NCI-H2227 treated with DMSO at 0.1 percent for 48 hours (cell line): Measurements from ENCODE around the gene PAK6.
A peak's percentile ranks its signal among the peaks of the same experiment; 100 is the strongest.

Source experiments
- DNase-seq: peaks from one replicate; lab custom pipeline; 2025; lab: John Stamatoyannopoulos, UW

PAK6 gene

GRCh38 chr15:40238532-40239403 lies at the start of gene PAK6:
Gene PAK6 (plus strand): TSS chr15:40239063. CDS start chr15:40264786, 25,723 bp downstream.
- DNase-seq, result peak; percentile 15

GRCh38 chr15:40190591-40190990 lies 48.3 kb upstream of the PAK6 start:
- DNase-seq, result no peak

DNA sequence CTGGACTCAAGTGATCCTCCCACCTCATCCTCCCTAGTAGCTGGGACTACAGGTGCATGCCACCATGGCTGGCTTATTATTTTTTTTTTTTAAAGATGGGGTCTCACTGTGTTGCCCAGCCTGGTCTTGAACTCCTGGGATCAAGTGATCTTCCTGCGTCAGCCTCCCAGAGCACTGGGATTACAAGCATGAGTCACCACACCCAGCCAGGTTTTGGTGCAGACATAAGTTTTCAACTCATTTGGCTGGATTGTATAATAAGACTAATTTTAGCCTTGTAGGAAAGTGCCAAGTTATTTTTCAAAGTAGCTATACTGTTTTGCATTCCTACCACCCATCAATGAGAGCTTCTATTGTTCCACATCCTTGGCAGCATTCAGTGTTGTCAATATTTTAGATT lies 45.9 kb upstream of the PAK6 start:
- no peak for DNase-seq

- DNase-seq, result no peak
Observed at GRCh38 chr15:40197434-40197833, 41.4 kb upstream of the PAK6 start.

DNA sequence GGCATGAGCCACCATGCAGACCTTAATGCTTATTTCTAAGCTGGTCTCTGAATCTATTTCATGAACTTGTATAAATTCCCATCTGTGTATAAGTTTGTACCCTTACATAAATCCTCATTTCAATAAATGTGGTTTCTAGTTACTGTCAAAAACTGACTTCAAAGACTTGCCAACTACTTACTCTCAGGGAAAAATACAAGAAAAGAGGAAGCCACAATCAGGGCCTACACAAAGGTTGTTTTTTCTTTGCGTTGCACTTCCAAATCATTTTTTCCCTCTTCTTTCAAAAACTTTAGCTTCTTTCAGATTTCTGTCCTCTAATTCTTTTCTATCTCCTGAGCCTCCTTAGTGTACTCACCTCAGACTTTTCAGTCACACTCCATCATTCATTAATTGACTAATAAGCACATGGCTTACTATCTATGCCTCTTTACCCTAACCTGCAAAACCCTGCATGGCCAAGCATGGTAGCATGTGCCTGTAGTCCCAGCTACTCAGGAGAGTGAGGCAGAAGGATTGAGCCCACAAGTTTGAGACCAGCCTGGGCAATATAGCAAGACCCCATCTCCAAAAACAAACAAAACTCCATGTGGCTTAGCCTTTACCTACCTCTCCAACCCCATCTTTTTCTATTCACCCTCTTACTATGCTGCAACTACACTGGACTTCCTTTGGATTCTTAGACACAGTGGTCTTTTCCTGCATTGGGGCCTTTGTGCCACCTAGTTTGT lies 40.3 kb upstream of the PAK6 start:
- no peak for DNase-seq

DNA sequence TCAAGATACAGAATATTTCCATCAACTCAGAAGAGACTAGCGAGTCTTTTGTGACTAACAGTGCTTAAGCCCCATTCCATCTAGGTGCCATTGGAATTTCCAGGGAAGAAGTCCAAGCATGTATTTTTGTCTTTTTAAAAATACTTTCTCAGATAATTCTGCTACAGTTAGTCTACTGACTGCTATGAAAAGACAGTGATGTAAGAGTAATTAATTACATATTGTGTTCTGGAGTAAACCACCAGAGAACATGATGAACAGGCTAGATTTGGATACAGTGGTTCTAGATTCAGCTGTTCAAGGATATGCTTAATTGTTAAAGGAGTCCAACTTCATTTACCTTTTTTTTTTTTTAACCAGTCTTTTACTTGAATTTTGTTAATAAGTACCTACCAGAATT lies 34.8 kb upstream of the PAK6 start:
- DNase-seq, result no peak

DNA sequence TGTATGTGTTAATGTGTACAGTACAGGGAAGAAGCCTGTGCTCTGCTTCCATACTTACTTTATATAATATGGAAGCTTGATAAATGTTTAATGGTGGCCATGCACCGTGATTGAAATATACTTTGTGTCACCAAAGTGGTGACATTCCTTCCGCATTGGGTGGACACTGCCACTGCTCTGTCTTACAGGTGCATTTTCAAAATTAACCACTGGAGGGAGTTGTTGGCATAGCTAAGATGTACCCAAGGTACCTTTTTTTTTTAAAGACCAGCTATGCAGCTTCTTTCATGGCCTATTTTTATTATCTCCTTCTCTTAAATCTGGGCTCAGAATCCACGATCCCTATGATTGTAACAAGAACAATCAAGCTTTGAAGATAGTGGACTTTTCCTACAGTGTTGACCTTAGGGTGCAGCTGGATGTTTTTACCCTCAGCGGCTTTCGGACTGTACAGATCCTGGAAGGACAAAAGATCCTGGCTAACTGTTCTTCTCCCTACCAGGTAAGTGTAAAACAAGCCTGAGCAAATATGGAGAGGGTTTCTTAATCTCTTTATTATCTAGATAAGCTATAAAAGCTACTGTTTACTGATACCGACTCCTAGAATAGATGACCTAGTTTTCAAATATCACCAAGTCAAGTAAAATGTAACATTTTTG lies 21.6 kb upstream of the PAK6 start:
- DNase-seq, result peak; percentile 52

DNA sequence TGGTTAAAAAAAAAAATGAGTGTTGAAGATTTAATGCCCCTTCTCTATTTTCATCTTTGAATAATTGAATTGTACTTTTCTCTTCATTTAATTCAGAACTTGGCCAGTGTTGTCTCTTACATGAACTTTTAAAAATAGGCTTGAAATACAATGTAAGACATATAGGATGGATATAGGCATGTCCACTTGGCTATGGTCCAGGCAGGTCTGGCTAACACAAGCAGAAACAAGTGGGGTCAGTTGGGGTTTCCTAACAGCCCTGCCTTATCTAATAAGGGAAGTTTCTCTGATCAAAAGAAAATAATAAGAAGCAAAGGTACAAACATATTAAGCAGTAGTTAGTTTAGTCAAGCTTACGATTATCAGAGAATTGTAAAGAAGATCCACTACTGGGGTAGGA lies 19.1 kb upstream of the PAK6 start:
- DNase-seq, result no peak

GRCh38 chr15:40222131-40222530 lies 16.7 kb upstream of the PAK6 start:
- DNase-seq, result no peak

GRCh38 chr15:40226736-40227135 lies 12.1 kb upstream of the PAK6 start:
- no peak for DNase-seq

DNA sequence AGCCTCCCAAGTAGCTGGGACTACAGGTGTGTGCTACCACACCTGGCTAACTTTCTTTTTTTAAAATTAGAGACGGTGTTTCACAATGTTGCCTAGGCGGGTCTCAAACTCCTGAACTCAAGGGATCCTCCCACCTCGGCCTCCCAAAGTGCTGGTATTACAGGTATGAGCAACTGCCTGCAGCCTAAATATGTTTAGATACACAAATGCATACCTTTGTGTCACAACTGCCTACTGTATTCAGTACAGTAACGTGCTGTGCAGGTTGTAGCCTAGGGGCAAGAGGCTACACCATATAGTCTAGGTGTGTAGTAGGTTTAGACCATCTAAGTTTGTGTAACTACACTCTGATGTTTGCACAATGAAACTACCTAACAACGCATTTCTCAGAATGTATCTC lies 9.5 kb upstream of the PAK6 start:
- DNase-seq, result no peak

- DNase-seq, result no peak
Observed at GRCh38 chr15:40229956-40230355, 8.9 kb upstream of the PAK6 start.

DNA sequence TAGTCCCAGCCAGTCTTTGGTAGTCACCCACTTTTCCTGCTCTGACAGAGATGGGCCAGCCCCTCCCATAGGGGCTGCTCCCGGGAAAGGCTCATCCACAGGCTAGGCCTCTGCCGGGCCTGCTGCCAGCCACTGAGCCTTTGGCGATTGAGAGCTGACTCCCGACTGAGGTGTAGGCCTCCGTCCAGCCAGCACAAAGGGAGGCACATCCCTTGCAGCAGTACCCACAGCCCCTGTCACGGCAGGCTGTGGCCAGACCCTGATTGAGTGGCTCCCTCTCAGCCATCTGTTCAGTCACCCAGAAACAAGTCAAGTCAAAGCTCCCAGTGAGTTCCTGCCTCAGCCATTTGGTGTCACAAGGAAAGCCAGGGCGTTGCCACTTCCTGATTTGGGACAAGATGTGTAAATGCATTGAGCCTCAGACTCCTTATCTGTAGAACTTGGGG lies 6.2 kb upstream of the PAK6 start:
- no peak for DNase-seq

DNA sequence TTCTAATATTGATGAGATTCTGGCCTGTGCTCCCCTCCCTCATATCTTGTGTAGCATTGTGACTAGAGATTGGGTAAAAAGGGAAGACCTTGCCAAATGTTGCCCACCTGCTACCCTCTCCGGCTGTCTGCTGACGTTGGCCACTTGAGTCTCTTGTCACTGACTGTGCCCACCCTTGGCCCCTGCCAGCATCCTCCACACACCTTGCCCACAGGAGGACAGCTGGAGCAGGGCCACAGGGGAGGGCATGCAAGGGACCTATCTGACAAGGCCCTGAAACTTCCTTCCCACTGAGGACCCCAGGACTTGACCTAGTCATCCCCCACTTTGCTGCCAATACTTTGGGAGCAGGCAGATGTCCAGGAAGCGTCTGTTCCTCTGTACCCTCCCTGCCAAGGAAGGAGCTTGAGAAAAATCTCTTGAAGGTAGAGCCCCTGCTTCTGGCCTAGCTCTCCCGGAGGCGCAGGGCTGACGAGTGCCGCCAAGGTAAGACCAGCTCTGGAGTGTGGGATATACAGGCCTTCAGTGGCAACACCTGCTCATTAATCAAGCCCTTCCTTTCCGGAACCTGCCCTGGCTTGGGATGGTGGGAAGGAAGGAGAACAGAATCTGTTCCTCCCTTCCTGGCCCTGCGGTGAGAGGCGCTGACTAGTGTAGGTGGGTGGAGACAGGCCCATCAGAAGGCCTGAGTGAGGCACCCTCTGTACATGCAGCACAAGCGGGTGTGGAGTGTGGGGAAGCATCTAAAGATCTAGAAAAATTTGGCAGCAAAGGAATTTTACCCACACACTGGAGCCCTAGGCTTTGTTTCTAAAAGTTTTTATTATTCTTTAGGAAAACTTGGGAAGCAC lies 4.9 kb upstream of the PAK6 start:
- DNase-seq, result no peak

- DNase-seq, result no peak
Observed at GRCh38 chr15:40234783-40235182, 4.1 kb upstream of the PAK6 start.

DNA sequence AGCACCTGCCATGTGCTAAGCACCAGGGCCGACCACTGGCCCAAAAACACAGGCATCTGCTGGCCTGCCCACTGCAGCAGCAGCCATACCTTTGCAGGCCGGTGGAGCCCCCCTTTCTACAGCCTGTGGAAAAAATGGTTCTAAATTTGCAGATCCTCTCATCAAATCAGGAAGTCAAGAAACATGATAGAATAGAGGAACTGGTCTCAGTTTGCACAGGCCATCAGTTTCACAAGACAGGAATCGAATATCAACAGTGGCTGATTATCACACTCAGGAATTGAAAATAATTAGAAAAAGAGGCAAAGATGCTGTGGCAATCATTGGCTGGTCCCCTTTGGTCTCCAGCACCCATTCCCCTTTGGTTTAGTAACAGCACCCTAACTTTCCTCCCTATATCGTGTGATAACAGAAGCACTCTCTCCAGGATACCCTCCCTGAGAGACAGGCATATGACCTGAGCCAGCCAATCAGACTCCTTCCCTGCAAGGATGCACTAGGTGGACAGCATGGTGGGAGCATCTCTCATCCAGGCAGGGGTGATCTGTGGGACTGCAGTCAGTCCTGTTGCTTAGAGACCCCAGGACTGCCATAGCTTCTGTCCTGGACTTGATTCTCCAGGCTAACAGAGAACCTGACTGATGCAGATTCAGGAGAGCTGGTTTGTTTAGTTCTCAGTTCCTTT lies 3.5 kb upstream of the PAK6 start:
- DNase-seq, result no peak

DNA sequence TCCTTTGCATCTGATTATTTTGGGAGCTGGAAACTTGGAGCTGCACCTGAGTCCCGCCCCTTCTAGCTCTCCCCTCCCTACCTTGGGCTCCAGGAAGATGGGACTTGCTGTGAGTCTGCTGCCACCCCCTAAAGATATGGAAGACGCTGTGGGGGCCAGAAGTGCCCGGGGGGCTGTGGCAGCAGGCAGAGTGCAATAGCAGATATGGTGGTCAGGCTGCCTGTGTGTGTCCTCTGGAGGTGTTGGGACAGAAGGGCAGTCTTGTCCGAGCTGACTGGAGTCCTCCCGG lies 485 bp downstream of the PAK6 start:
- DNase-seq, result no peak

- DNase-seq, result no peak
Observed at GRCh38 chr15:40239693-40240618, 1.1 kb downstream of the PAK6 start.

DNA sequence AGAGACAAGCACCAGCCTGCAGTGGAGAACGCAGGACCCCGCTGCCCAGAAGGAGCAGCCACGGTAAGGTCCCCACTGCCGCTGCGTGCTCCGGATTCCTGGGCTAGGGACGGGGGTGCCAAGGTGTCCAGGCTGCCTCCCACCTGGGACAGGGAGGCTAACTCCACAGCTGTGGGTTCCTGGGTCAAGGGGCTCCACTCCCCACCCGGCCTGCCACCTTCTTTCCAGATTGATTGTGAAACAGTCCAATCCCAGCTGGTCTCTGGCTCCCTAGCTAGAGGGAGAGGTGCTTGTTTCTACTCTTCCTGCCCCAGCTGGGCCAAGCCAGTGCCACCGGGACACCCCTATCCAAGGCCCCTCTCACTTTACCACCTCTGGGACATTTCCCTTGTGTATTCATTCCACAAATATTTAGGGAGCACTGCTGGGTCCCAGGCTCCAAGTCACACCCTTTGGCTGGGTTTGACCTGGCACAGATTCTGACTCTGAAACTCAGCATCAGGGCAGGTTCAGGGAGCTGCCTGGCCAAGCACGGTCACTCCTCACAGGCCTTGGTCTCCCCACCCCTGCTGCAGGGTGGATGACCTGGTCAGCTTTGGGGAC lies 1.9 kb downstream of the PAK6 start:
- DNase-seq, result no peak
